OCI-LY3 (cell line): ENCODE data around the gene ZNF556.
"Not testable (repeated sequence)": the region's sequence is repeated elsewhere in the genome, so short reads cannot be mapped to it uniquely, and the experiment has no call there.

Experiments used
- H2AFZ ChIP-seq: fragments of 200-600, 300-600 bp; shearing (Covaris generic); 2 replicates; pipeline ENCODE4 v1.6.0; 2014; ENCODE audit warnings: antibody characterized with exemption, low read depth, low read length
- H3K27ac ChIP-seq: fragments of 200-600, 300-600 bp; sonication (generic); 2 replicates; pipeline ENCODE4 v1.5.1; 2014; ENCODE audit warnings: mild to moderate bottlenecking, low read length, moderate library complexity, mixed read lengths
- H3K27me3 ChIP-seq: fragments of 200-600, 300-600 bp; sonication (generic); 2 replicates; pipeline ENCODE4 v1.6.1; 2014; ENCODE audit warnings: low read depth, low read length, mixed read lengths
- H3K36me3 ChIP-seq: fragments of 200-600, 300-600 bp; sonication (generic); replicated peaks from 2 replicates; pipeline ENCODE3; 2014; ENCODE audit warnings: low read depth, low read length, mixed read lengths
- H3K4me1 ChIP-seq: fragments of 300-600, 200-600 bp; sonication (generic); 2 replicates; pipeline ENCODE4 v1.6.1; 2014; ENCODE audit warnings: low read length, mixed read lengths
- H3K4me2 ChIP-seq: fragments of 200-600, 300-600 bp; sonication (generic); 2 replicates; pipeline ENCODE4 v1.6.1; 2014; ENCODE audit warnings: low read length, mixed read lengths
- H3K4me3 ChIP-seq: fragments of 300-600, 200-600 bp; sonication (generic); 2 replicates; pipeline ENCODE4 v1.5.1; 2014; ENCODE audit warnings: antibody characterized with exemption, mild to moderate bottlenecking, low read length, moderate library complexity
- H3K79me2 ChIP-seq: fragments of 300-600, 200-600 bp; shearing (Covaris generic); 2 replicates; pipeline ENCODE4 v1.6.1; 2014; ENCODE audit warnings: mild to moderate bottlenecking, low read length, mixed read lengths
- H3K9ac ChIP-seq: fragments of 300-600, 200-600 bp; shearing (Covaris generic); 2 replicates; pipeline ENCODE4 v1.6.0; 2014; ENCODE audit warnings: mild to moderate bottlenecking, low read length, moderate library complexity
- H3K9me3 ChIP-seq: fragments of 200-600, 300-600 bp; shearing (Covaris generic); 2 replicates; pipeline ENCODE4 v1.6.1; 2014; ENCODE audit warnings: low read length, mixed read lengths; ENCODE audit not compliant: insufficient read depth
- H4K20me1 ChIP-seq: fragments of 200-600, 300-600 bp; sonication (generic); 2 replicates; pipeline ENCODE4 v1.6.1; 2016; ENCODE audit warnings: low read length, mixed read lengths; ENCODE audit not compliant: insufficient read depth
- CTCF ChIP-seq: fragments of 200-600, 300-600 bp; sonication (generic); IDR thresholded peaks from 2 replicates; pipeline ENCODE4 v1.5.1; 2014; ENCODE audit warnings: antibody characterized with exemption, low read length, low read depth
- EZH2phosphoT487 ChIP-seq: fragments of 200-600 bp; shearing (Covaris generic); IDR thresholded peaks from 2 replicates; pipeline ENCODE4 v1.6.1; 2018; ENCODE audit warnings: antibody characterized with exemption, mixed run types, low read depth

ZNF556 gene

GRCh38 chr19:2902590-2903218 is 35.6 kb downstream of the ZNF556 start:
- Histone ChIP-seq H2AFZ (no peak overlapping the region), H3K4me3 (no peak overlapping the region), H3K79me2 (peaks cover 56% of the 10 kb centered on the region)

GRCh38 chr19:2903326-2903725 is 36.2 kb downstream of the ZNF556 start:
- H3K9ac ChIP-seq, H2AFZ ChIP-seq, H3K27ac ChIP-seq, H3K27me3 ChIP-seq, H3K4me2 ChIP-seq, H3K9me3 ChIP-seq, H4K20me1 ChIP-seq, H3K4me3 ChIP-seq, H3K36me3 ChIP-seq, H3K4me1 ChIP-seq: not testable (repeated sequence)
- peaks cover 56% of the 10 kb centered on the region for H3K79me2 ChIP-seq

More at GRCh38 chr19:2902590-2903218, 35.6 kb downstream of the ZNF556 start:
- Histone ChIP-seq H3K27ac (no peak overlapping the region), H3K4me2 (no peak overlapping the region), H3K4me1 (peaks cover 6% of the 10 kb centered on the region), H3K36me3 (no peaks in the 10 kb centered on the region), H3K27me3 (no peaks in the 10 kb centered on the region), H3K9me3 (no peaks in the 10 kb centered on the region), H4K20me1 (0 out of 2 replicates have a peak, but pooled peaks cover 4% of the 10 kb centered on the region), H3K9ac (no peak overlapping the region)
- TF ChIP-seq EZH2phosphoT487, result no peak
- TF ChIP-seq CTCF, result no peak

DNA sequence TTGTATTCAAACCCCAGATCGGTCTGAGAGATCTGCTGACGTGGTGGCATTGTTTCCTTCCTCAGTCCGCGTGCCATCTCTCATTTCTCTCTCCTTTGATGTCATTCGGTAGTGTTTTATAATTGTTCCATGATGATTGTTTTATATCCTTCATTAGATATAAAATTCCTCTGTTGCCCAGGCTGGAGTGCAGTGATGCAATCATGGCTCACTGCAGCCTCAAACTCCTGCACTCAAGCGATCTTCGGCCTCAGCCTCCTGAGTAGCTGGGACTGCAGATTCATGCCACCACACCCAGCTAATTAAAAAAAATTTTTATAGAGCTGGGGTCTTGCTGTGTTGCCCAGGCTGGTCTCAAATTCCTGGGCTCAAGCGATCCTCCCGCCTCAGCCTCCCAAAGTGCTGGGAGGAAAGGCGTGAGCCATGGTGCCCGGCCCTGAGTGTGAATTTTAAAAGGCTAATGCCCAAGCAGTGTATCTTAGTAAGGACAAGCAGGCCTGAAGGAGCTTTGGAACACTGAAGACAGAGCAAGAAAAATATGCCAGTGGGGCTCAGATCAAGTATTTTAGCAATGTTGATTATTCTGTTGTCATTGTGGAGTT is 38.9 kb downstream of the ZNF556 start:
- TF ChIP-seq CTCF, result no peak
- no peak for TF ChIP-seq EZH2phosphoT487
- H2AFZ ChIP-seq, result no peak overlapping the region
- 0 out of 2 replicates have a peak, but pooled peaks cover 4% of the 10 kb centered on the region for H4K20me1 ChIP-seq
- no peak overlapping the region for H3K9ac ChIP-seq
- no peaks in the 10 kb centered on the region for H3K27me3 ChIP-seq
- H3K4me2 ChIP-seq, result no peak overlapping the region
- no peak overlapping the region for H3K4me3 ChIP-seq
- peaks cover 66% of the 10 kb centered on the region for H3K79me2 ChIP-seq
- peaks cover 6% of the 10 kb centered on the region for H3K4me1 ChIP-seq
- H3K9me3 ChIP-seq, result no peaks in the 10 kb centered on the region
- H3K36me3 ChIP-seq, result no peaks in the 10 kb centered on the region
- H3K27ac ChIP-seq, result no peak overlapping the region

GRCh38 chr19:2906631-2907195 is 39.6 kb downstream of the ZNF556 start:
- no peak overlapping the region for H3K9ac ChIP-seq
- no peak overlapping the region for H2AFZ ChIP-seq
- no peaks in the 10 kb centered on the region for H3K9me3 ChIP-seq
- H3K79me2 ChIP-seq, result peaks cover 62% of the 10 kb centered on the region
- H3K27me3 ChIP-seq, result no peaks in the 10 kb centered on the region
- H3K4me3 ChIP-seq, result no peak overlapping the region
- no peak overlapping the region for H3K4me2 ChIP-seq
- H3K36me3 ChIP-seq, result no peaks in the 10 kb centered on the region
- no peak for TF ChIP-seq EZH2phosphoT487
- H4K20me1 ChIP-seq, result 0 out of 2 replicates have a peak, but pooled peaks cover 4% of the 10 kb centered on the region
- H3K4me1 ChIP-seq, result peaks cover 3% of the 10 kb centered on the region; the same call in 1 of the 2 replicates
- no peak overlapping the region for H3K27ac ChIP-seq

- peaks cover 36% of the 10 kb centered on the region for H3K36me3 ChIP-seq
- no peaks in the 10 kb centered on the region for H4K20me1 ChIP-seq
- H3K79me2 ChIP-seq, result peaks cover 19% of the 10 kb centered on the region
- H3K4me3 ChIP-seq, result no peak overlapping the region
- no peaks in the 10 kb centered on the region for H3K27me3 ChIP-seq
- no peak overlapping the region for H3K9ac ChIP-seq
- no peak overlapping the region for H3K4me2 ChIP-seq
- H3K9me3 ChIP-seq, result no peaks in the 10 kb centered on the region
- no peak overlapping the region for H3K27ac ChIP-seq
- no peaks in the 10 kb centered on the region for H3K4me1 ChIP-seq
- TF ChIP-seq EZH2phosphoT487, result no peak
- no peak for TF ChIP-seq CTCF
- no peak overlapping the region for H2AFZ ChIP-seq
These were observed 45.2 kb downstream of the ZNF556 start for GRCh38 chr19:2912306-2912705.
